ENCODE data around the gene PRSS48.
A peak's percentile ranks its signal among the peaks of the same experiment; 100 is the strongest.
"Not testable (repeated sequence)": the region's sequence is repeated elsewhere in the genome, so short reads cannot be mapped to it uniquely, and the experiment has no call there.

Gene PRSS48

GRCh38 chr4:151318307-151319006, 41.5 kb downstream of the PRSS48 start:
- no peak for DNase-seq (ENCODE audit: low spot score)

GRCh38 chr4:151319490-151319889, 42.5 kb downstream of the PRSS48 start:
- DNase-seq (ENCODE audit: low spot score) = no peak

- no peak for DNase-seq (ENCODE audit: low spot score)
These were observed 44.6 kb downstream of the PRSS48 start for GRCh38 chr4:151321586-151321985.

GRCh38 chr4:151322161-151322560, 45.2 kb downstream of the PRSS48 start:
- DNase-seq (ENCODE audit: low spot score) = not testable (repeated sequence)

GRCh38 chr4:151322570-151322969, 45.6 kb downstream of the PRSS48 start:
- no peak for DNase-seq (ENCODE audit: low spot score)

GRCh38 chr4:151323667-151324066, 46.7 kb downstream of the PRSS48 start:
- no peak for DNase-seq (ENCODE audit: low spot score)

GRCh38 chr4:151324124-151324751, 47.3 kb downstream of the PRSS48 start:
- DNase-seq (ENCODE audit: low spot score) = no peak

- peak; percentile 6 for DNase-seq (ENCODE audit: low spot score)
These were observed 47.8 kb downstream of the PRSS48 start for GRCh38 chr4:151324752-151325110.

- DNase-seq (ENCODE audit: low spot score) = peak; percentile 49
These were observed 48.4 kb downstream of the PRSS48 start, which contains the start of gene SH3D19 for GRCh38 chr4:151325111-151325948. TSS of gene SH3D19 (minus strand) at chr4:151325605. CDS start at chr4:151325352, 253 bp downstream.

GRCh38 chr4:151325949-151326246, 48.9 kb downstream of the PRSS48 start:
- DNase-seq (ENCODE audit: low spot score) = no peak

GRCh38 chr4:151329217-151330007, 52.5 kb downstream of the PRSS48 start:
- no peak for DNase-seq (ENCODE audit: low spot score)

- no peak for DNase-seq (ENCODE audit: low spot score)
These were observed 54.5 kb downstream of the PRSS48 start for GRCh38 chr4:151331276-151332042.

- no peak for DNase-seq (ENCODE audit: low spot score)
These were observed 62.5 kb downstream of the PRSS48 start for GRCh38 chr4:151339467-151339866.

GRCh38 chr4:151340751-151341385, 63.9 kb downstream of the PRSS48 start:
- DNase-seq (ENCODE audit: low spot score) = no peak

Small RNAs within 50 kb of the gene (small RNA-seq; reads per million reads assigned to genes)
- 0 reads per million in 2 experiments for gene AC104819.2
- gene RNU6-1282P = 0.03 to 0.04 reads per million in 2 experiments

All from SK-N-DZ (cell line).